ENCODE data around the gene ZNF586.
"Not testable (repeated sequence)": the region's sequence is repeated elsewhere in the genome, so short reads cannot be mapped to it uniquely, and the experiment has no call there.

Gene ZNF586

DNA sequence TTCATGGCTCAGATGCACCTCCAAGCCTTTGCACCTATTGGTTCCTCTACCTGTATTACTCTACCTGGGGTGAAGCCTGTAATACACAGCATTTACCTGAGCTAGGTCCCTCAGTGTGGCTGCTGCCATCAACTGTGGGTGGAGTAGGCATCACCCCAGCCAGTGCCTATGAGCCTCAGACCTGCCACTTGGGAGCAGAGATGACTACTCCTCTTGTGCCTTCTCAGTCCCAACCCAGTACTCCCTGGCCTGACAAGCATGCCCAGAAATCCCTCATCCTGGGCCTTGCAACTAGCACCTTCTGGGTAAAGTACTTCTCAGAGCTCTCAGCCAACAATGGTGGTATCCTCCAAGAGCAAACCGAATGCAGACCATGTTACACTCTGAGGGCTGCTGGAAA is 27.1 kb downstream of the ZNF586 start:
- not testable (repeated sequence) for DNase-seq (ENCODE audit: low spot score)

- DNase-seq (ENCODE audit: low spot score) = no peak
These were observed 31.2 kb downstream of the ZNF586 start for GRCh38 chr19:57800696-57801095.

- DNase-seq (ENCODE audit: low spot score) = no peak
These were observed 32.8 kb downstream of the ZNF586 start for GRCh38 chr19:57802269-57802668.

DNA sequence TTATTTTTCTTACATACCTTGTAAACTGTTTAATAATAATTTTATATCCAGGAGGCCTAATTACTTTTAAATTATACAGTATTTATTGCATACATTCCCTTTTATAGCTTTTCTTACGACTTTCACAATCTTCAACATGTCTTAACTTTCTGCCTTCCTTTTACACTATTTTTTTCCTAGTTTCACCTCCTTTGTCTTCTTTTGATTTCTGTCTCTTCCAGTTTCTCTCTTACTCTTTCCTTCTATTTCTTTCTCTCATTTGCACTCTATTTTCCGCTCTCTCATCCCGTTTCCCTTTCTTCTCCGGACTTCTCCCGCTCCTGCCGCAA is 33.8 kb downstream of the ZNF586 start:
- no peak for DNase-seq (ENCODE audit: low spot score)

GRCh38 chr19:57803594-57804325 is 34.3 kb downstream of the ZNF586 start:
- DNase-seq (ENCODE audit: low spot score) = no peak

GRCh38 chr19:57807541-57807940 is 38.1 kb downstream of the ZNF586 start:
- no peak for DNase-seq (ENCODE audit: low spot score)

- DNase-seq (ENCODE audit: low spot score) = not testable (repeated sequence)
These were observed 41.2 kb downstream of the ZNF586 start for GRCh38 chr19:57810410-57811295.

DNA sequence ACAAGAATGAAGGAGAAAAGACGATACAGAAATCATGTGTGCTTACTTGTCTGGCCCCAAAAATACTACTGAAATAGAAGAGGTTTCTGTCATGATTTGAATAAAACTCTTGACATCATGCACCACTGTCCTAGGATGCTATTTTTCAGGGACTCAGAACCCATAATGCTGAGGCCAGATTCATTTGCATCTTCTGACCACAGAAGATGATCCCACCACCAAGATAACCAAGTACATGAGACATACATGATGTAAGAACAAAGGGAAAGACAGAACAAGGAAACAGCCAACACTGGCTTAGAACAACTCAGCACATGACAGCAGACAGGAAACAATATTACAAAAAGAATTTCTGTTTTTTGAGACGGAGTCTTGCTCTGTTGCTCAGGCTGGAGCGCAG is 42.8 kb downstream of the ZNF586 start:
- no peak for DNase-seq (ENCODE audit: low spot score)

- not testable (repeated sequence) for DNase-seq (ENCODE audit: low spot score)
These were observed 43.7 kb downstream of the ZNF586 start for GRCh38 chr19:57812975-57813820.

DNA sequence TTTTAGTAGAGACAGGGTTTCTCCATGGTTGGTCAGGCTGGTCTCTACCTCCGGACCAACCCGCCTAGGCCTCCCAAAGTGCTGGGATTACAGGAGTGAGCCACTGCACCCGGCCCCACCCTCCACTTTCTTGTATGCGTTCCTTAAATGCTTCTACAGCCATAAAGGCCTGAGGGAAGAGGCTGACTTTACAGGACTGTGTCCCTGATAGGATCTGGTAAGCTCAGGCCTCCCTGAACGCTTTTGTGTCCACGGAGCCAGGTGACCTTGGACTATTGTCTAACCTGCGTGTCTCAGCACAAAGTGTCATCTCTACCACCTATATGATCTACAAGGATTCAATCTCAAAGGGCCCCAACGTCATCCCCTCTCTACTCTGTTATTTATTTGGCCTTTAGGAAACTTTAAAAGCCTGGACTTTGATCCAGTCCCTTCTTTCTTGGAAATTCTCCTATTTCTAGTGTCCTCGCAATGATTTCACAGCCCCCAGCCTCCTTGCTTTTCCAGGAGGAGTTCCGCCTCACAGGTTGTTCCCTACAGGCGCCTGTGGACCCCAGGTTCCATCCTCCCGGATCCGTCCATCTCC is 44.5 kb downstream of the ZNF586 start:
- no peak for DNase-seq (ENCODE audit: low spot score)

- peak; percentile 78 for DNase-seq (ENCODE audit: low spot score)
These were observed 45.2 kb downstream of the ZNF586 start, which contains the start of gene ZNF552 for GRCh38 chr19:57814505-57815246. Gene ZNF552 (minus strand): TSS chr19:57814913. CDS start chr19:57814743, 170 bp downstream.

GRCh38 chr19:57815247-57816075 is 46.0 kb downstream of the ZNF586 start:
- no peak for DNase-seq (ENCODE audit: low spot score)

- no peak for DNase-seq (ENCODE audit: low spot score)
These were observed 47.2 kb downstream of the ZNF586 start for GRCh38 chr19:57816652-57817051.

GRCh38 chr19:57817976-57818375 is 48.5 kb downstream of the ZNF586 start:
- no peak for DNase-seq (ENCODE audit: low spot score)

DNA sequence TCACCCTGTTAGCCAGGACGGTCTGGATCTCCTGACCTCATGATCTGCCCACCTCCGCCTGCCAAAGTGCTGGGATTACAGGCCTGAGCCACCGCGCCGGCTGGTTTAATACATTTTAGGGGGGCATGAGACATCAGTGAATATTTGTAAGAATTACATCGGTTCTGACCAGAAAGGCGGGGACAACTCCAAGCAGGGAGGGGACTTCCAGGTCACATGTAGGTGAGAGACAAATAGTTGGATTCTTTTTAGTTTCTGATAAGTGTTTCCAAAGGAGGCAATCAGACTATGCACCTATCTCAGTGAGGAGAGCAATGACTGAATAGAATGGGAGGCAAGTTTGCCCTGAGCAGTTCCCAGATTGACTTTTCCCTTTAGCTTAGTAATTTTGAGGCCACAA is 48.9 kb downstream of the ZNF586 start:
- no peak for DNase-seq (ENCODE audit: low spot score)

- peak; percentile 87 for DNase-seq (ENCODE audit: low spot score)
These were observed 50.1 kb downstream of the ZNF586 start for GRCh38 chr19:57819475-57820148.

GRCh38 chr19:57820599-57820998 is 51.1 kb downstream of the ZNF586 start:
- DNase-seq (ENCODE audit: low spot score) = no peak

- DNase-seq (ENCODE audit: low spot score) = not testable (repeated sequence)
These were observed 51.6 kb downstream of the ZNF586 start for GRCh38 chr19:57821095-57821494.

DNA sequence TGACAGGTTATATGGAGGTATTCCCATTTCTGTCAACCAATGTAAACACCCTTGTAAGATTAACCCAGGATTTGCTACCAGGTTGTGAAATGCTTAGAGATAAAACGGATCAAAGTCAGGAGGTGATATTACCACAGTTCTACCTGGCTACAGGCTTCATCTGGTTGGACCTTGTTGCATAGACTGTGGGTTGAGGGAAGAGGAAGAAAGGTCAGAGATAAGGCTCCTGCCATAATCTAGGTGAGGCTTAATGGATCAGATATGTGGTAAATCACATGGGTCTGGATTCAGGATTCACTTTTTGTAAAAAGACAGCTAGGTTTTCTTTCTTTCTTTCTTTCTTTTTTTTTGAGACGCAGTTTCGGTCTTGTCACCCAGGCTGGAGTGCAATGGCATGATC is 52.0 kb downstream of the ZNF586 start:
- DNase-seq (ENCODE audit: low spot score) = not testable (repeated sequence)

GRCh38 chr19:57823155-57823554 is 53.7 kb downstream of the ZNF586 start:
- not testable (repeated sequence) for DNase-seq (ENCODE audit: low spot score)
